IMR-90 (cell line): Measurements from ENCODE around the gene SLC6A20. TPM values are rescaled to one million over a fixed set of nuclear protein-coding genes. Genes with fewer than 3 reads are reported as not detected.
A peak's percentile ranks its signal among the peaks of the same experiment; 100 is the strongest.

Experiments used
- ATAC-seq: fragments of 200-7000 bp; cut with Tn5 transposase; 2 replicates; pipeline ENCODE4 v1.9.1; 2020; ENCODE audit warnings: low read depth, mild to moderate bottlenecking, moderate library complexity
- BruUV-seq: library from RNA; stranded (reverse); fragments of 400-500 nt; replicated peaks from 2 replicates; lab custom pipeline; 2021; lab: Mats Ljungman, UMichigan
- CTCF ChIA-PET: fragments of 300-600 bp; formaldehyde crosslinking; extraction: SDS; loops from one replicate; lab custom pipeline; 2021; ENCODE audit warnings: antibody characterized with exemption; lab: Yijun Ruan, JAX
- POLR2A ChIA-PET: fragments of 300-600 bp; sonication (Branson Sonifier 250); formaldehyde crosslinking; loops from one replicate; lab custom pipeline; 2022; ENCODE audit warnings: antibody characterized with exemption; ENCODE audit not compliant: unreplicated experiment; lab: Charles Lee
- DNase-seq: peaks from one replicate; pipeline ENCODE4 v3.0.0; 2013
- H2AFZ ChIP-seq: replicated peaks from 2 replicates; pipeline ENCODE3; 2013; ENCODE audit warnings: low read length, mild to moderate bottlenecking; ENCODE audit not compliant: poor library complexity
- H2AK5ac ChIP-seq: 2 replicates; pipeline ENCODE4 v1.6.1; 2013; ENCODE audit warnings: low read depth, low read length, inconsistent platforms
- H2AK9ac ChIP-seq: replicated peaks from 2 replicates; pipeline ENCODE3; 2013; ENCODE audit warnings: mild to moderate bottlenecking, low read depth, low read length, moderate library complexity; ENCODE audit not compliant: poor library complexity
- H2BK120ac ChIP-seq: 2 replicates; pipeline ENCODE4 v1.6.1; 2013; ENCODE audit warnings: low read depth, low read length, inconsistent platforms
- H2BK15ac ChIP-seq: 3 replicates; pipeline ENCODE4 v1.6.1; 2013; ENCODE audit warnings: low read depth, low read length, inconsistent platforms
- H2BK20ac ChIP-seq: 2 replicates; pipeline ENCODE4 v1.6.1; 2013; ENCODE audit warnings: low read depth, mild to moderate bottlenecking, inconsistent platforms, low read length, moderate library complexity
- H2BK5ac ChIP-seq: 2 replicates; pipeline ENCODE4 v1.6.1; 2013; ENCODE audit warnings: mild to moderate bottlenecking, low read depth, low read length, inconsistent platforms; ENCODE audit not compliant: poor library complexity, severe bottlenecking
- H3K14ac ChIP-seq: replicated peaks from 2 replicates; pipeline ENCODE4 v1.6.1; 2013; ENCODE audit warnings: low read depth, low read length, inconsistent platforms
- H3K18ac ChIP-seq: 2 replicates; pipeline ENCODE4 v1.6.1; 2013; ENCODE audit warnings: low read depth, low read length, control low read depth
- H3K23ac ChIP-seq: 2 replicates; pipeline ENCODE4 v1.6.1; 2013; ENCODE audit warnings: low read depth, low read length, inconsistent platforms
- H3K27ac ChIP-seq: 2 replicates; pipeline ENCODE4 v1.5.1; 2013; ENCODE audit warnings: mild to moderate bottlenecking, control low read depth, low read length; ENCODE audit not compliant: insufficient read depth
- H3K27me3 ChIP-seq: 2 replicates; pipeline ENCODE4 v1.6.1; 2013; ENCODE audit warnings: low read length; ENCODE audit not compliant: control insufficient read depth, insufficient read depth
- H3K36me3 ChIP-seq: 2 replicates; pipeline ENCODE4 v1.6.1; 2013; ENCODE audit warnings: low read length, mixed read lengths; ENCODE audit not compliant: control insufficient read depth, insufficient read depth
- H3K4ac ChIP-seq: 2 replicates; pipeline ENCODE4 v1.6.1; 2013; ENCODE audit warnings: low read depth, low read length, inconsistent platforms
- H3K4me1 ChIP-seq: 2 replicates; pipeline ENCODE4 v1.6.1; 2013; ENCODE audit warnings: low read length, mixed read lengths; ENCODE audit not compliant: control insufficient read depth, insufficient read depth
- H3K4me2 ChIP-seq: 2 replicates; pipeline ENCODE4 v1.6.1; 2013; ENCODE audit warnings: low read depth, mild to moderate bottlenecking, control low read depth, low read length, moderate library complexity
- H3K4me3 ChIP-seq: 2 replicates; pipeline ENCODE4 v1.5.1; 2013; ENCODE audit warnings: low read depth, mild to moderate bottlenecking, control low read depth, low read length, moderate library complexity; ENCODE audit not compliant: insufficient read depth
- H3K56ac ChIP-seq: 2 replicates; pipeline ENCODE4 v1.6.1; 2013; ENCODE audit warnings: low read length, inconsistent platforms; ENCODE audit not compliant: insufficient read depth; ENCODE audit errors: extremely low read depth
- H3K79me1 ChIP-seq, 2 experiments: 2 replicates each; pipeline ENCODE4 v1.6.1; 2013; ENCODE audit warnings: low read length in 2 of 2, inconsistent platforms in 1 of 2, low read depth in 1 of 2
- H3K9ac ChIP-seq: 2 replicates; pipeline ENCODE4 v1.6.1; 2013; ENCODE audit warnings: low read depth, low read length, control low read depth
- H3K9me1 ChIP-seq: 2 replicates; pipeline ENCODE4 v1.6.1; 2013; ENCODE audit warnings: low read length, inconsistent platforms; ENCODE audit not compliant: insufficient read depth
- H3K9me3 ChIP-seq: 2 replicates; pipeline ENCODE4 v1.6.1; 2013; ENCODE audit warnings: low read length; ENCODE audit not compliant: control insufficient read depth, insufficient read depth
- H4K20me1 ChIP-seq: 2 replicates; pipeline ENCODE4 v1.6.1; 2013; ENCODE audit warnings: low read length, inconsistent platforms; ENCODE audit not compliant: insufficient read depth
- H4K5ac ChIP-seq: 2 replicates; pipeline ENCODE4 v1.6.1; 2013; ENCODE audit warnings: mild to moderate bottlenecking, low read depth, low read length, control low read depth
- H4K8ac ChIP-seq, 2 experiments: 2 replicates each; pipeline ENCODE4 v1.6.1; 2013; ENCODE audit warnings: low read depth in 2 of 2, low read length in 2 of 2, control low read depth in 1 of 2, inconsistent platforms in 1 of 2
- H4K91ac ChIP-seq: 2 replicates; pipeline ENCODE4 v1.6.1; 2013; ENCODE audit warnings: low read depth, low read length, inconsistent platforms; ENCODE audit not compliant: insufficient read depth
- BHLHE40 ChIP-seq: fragments of 150-350 bp; IDR thresholded peaks from 2 replicates; pipeline ENCODE4 v1.6.1; 2016; ENCODE audit warnings: mild to moderate bottlenecking, low read depth, low read length
- CEBPB ChIP-seq: IDR thresholded peaks from 2 replicates; pipeline ENCODE4 v1.6.1; 2012; ENCODE audit warnings: low read depth, low read length, improper control_type of control experiment
- CHD1 ChIP-seq: IDR thresholded peaks from 2 replicates; pipeline ENCODE4 v1.6.1; 2012; ENCODE audit warnings: low read depth, low read length, improper control_type of control experiment
- FOS ChIP-seq: fragments of 150-350 bp; IDR thresholded peaks from 2 replicates; pipeline ENCODE4 v1.6.1; 2016; ENCODE audit warnings: low read depth, low read length
- MAFK ChIP-seq: IDR thresholded peaks from 2 replicates; pipeline ENCODE4 v1.6.1; 2012; ENCODE audit warnings: low read depth, low read length, improper control_type of control experiment
- MAZ ChIP-seq: IDR thresholded peaks from 2 replicates; pipeline ENCODE4 v1.6.1; 2012; ENCODE audit warnings: low read depth, mild to moderate bottlenecking, low read length, improper control_type of control experiment, moderate library complexity, borderline replicate concordance
- MXI1 ChIP-seq: IDR thresholded peaks from 2 replicates; pipeline ENCODE4 v1.6.1; 2012; ENCODE audit warnings: low read depth, mild to moderate bottlenecking, low read length, moderate library complexity, borderline replicate concordance
- NFE2L2 ChIP-seq: fragments of 150-350 bp; IDR thresholded peaks from 2 replicates; pipeline ENCODE4 v1.6.1; 2016; ENCODE audit warnings: low read depth, mild to moderate bottlenecking, low read length
- POLR2A ChIP-seq: IDR thresholded peaks from 2 replicates; pipeline ENCODE4 v1.6.1; 2012; ENCODE audit warnings: mild to moderate bottlenecking, low read depth, low read length
- RAD21 ChIP-seq: IDR thresholded peaks from 2 replicates; pipeline ENCODE4 v1.6.1; 2012; ENCODE audit warnings: low read length, improper control_type of control experiment
- RCOR1 ChIP-seq: IDR thresholded peaks from 2 replicates; pipeline ENCODE4 v1.6.1; 2012; ENCODE audit warnings: mild to moderate bottlenecking, low read length, improper control_type of control experiment; ENCODE audit not compliant: insufficient replicate concordance
- RFX5 ChIP-seq: IDR thresholded peaks from 2 replicates; pipeline ENCODE4 v1.8.0; 2012; ENCODE audit warnings: low read depth, mild to moderate bottlenecking, low read length, moderate library complexity
- SMC3 ChIP-seq: fragments of 150-350 bp; IDR thresholded peaks from 2 replicates; pipeline ENCODE4 v1.6.1; 2016; ENCODE audit warnings: low read depth, mild to moderate bottlenecking, antibody characterized with exemption, low read length, moderate library complexity
- WGBS, 2 experiments: methylation state at CpG; one replicate each; pipeline versions ENCODE4 v1.1.5 to v1.1.7; 2013; ENCODE audit warnings: missing lambda C conversion rate in 2 of 2; ENCODE audit not compliant: insufficient read length in 1 of 2; ENCODE audit errors: extremely low coverage in 2 of 2; 5-methylcytosine and 5-hydroxymethylcytosine counted together
- dilution Hi-C: fragments of 300-500 bp; cut with HindIII; formaldehyde crosslinking; loops from one replicate; pipeline ENCODE4 v1.14.3; 2018; ENCODE audit warnings: low sequenced_read_pairs; ENCODE audit not compliant: unreplicated experiment
- in situ Hi-C: fragments of 300-500 bp; cut with MboI; formaldehyde crosslinking; loops from 3 replicates; pipeline ENCODE4 v1.14.3; 2019; ENCODE audit warnings: low sequenced_read_pairs, inconsistent platforms, mixed read lengths
- intact Hi-C: fragments of 100-400 bp; cut with micrococcal nuclease; formaldehyde crosslinking; loops from 2 replicates; pipeline ENCODE4 v1.10.0; 2022
- polyA plus RNA-seq, 3 experiments: library from polyadenylated mRNA; depleted of rRNA; stranded (reverse); fragments of >200 nt; gene quantifications; 2 replicates each; pipeline ENCODE4 v1.2.3, GENCODE V29; 2012; ENCODE audit warnings: low replicate concordance in 1 of 3
- total RNA-seq: library from RNA; depleted of rRNA; stranded (reverse); fragments of >200 nt; gene quantifications from 2 replicates; pipeline ENCODE4 v1.2.3, GENCODE V29; 2012
- TF ChIP-seq, protein P1 (sequence below): fragments of 150-350 bp; IDR thresholded peaks from 2 replicates; pipeline ENCODE4 v1.6.1; 2016; ENCODE audit warnings: low read depth, mild to moderate bottlenecking, low read length, moderate library complexity, borderline replicate concordance
- TF ChIP-seq, protein P2 (sequence below): conservative IDR thresholded peaks from 2 replicates; pipeline ENCODE4 v1.5.1; 2012; ENCODE audit warnings: mild to moderate bottlenecking, low read depth, low read length, improper control_type of control experiment
- TF ChIP-seq, protein P3 (sequence below): fragments of 150-350 bp; IDR thresholded peaks from 2 replicates; pipeline ENCODE4 v1.6.1; 2017; ENCODE audit warnings: mild to moderate bottlenecking, antibody characterized with exemption, low read length, low read depth

SLC6A20 gene
- total and polyA plus RNA-seq, 2 of the 4 experiments (the other 2 are of a cell fraction) = not detected

DNA sequence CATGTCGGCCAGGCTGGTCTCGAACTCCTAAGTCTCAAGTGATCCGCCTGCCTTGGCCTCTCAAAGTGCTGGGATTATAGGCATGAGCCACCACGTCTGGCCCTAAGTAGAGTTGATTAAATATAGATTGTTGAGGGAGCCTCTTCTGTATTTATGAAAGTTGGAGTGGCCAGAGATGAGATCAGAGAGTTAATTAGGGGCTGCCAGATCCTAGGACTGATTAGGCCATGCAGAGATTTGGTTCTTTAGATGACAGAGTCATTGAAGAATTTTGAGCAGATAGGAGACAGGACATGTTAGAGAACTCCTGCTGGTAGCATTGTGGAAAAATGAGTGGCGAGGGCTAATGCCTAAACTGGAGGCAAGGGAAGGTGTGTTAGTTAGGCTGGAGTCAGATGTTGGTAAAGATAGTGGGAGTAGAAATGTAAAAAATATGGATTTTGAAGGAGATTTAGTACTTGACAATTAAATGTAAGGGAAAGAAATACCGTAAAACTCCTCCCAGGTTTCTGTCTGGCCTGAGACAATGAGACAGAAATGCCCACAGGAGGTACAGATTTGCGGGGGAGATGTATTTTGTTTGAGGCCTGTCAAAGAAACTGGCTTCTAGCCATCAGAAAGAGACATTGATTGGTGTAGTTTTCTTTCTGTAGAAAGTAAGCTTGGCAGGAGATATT, 83.8 kb downstream of the SLC6A20 start:
- Histone ChIP-seq H3K14ac (no peak overlapping the region), H3K18ac (no peak overlapping the region), H4K8ac (no peak overlapping the region), H3K4me2 (no peak overlapping the region), H3K36me3 (peaks cover 35% of the 10 kb centered on the region), H3K9me1 (peaks cover 11% of the 10 kb centered on the region), H2BK120ac (no peak overlapping the region), H2BK15ac (no peak overlapping the region), H3K27ac (no peak overlapping the region), H2AK5ac (no peak overlapping the region), H2AFZ (no peak overlapping the region), H3K9ac (no peak overlapping the region), H2AK9ac (no peak overlapping the region), H3K4me1 (peaks cover 9% of the 10 kb centered on the region), H3K9me3 (no peaks in the 10 kb centered on the region), H3K4ac (no peak overlapping the region), H2BK20ac (no peak overlapping the region), H3K79me1 (peaks cover 16 to 30% of the 10 kb centered on the region in 2 experiments; a peak in 3 of 4 replicates), H3K56ac (no peak overlapping the region), H3K27me3 (no peaks in the 10 kb centered on the region), H4K91ac (no peak overlapping the region), H3K23ac (no peak overlapping the region), H4K20me1 (no peaks in the 10 kb centered on the region; the same call in 1 of the 2 replicates), H2BK5ac (no peak overlapping the region), H4K5ac (no peak overlapping the region), H3K4me3 (no peak overlapping the region)
- ATAC-seq (0 out of 2 replicates have a peak, but pooled peaks have one; percentile 21), DNase-seq (no peak)
- in situ Hi-C loops (no loop called here), intact Hi-C loops (no loop called here), dilution Hi-C loops (no loop called here)
- no peak for TF ChIP-seq RFX5
- TF ChIP-seq, protein P1, sequence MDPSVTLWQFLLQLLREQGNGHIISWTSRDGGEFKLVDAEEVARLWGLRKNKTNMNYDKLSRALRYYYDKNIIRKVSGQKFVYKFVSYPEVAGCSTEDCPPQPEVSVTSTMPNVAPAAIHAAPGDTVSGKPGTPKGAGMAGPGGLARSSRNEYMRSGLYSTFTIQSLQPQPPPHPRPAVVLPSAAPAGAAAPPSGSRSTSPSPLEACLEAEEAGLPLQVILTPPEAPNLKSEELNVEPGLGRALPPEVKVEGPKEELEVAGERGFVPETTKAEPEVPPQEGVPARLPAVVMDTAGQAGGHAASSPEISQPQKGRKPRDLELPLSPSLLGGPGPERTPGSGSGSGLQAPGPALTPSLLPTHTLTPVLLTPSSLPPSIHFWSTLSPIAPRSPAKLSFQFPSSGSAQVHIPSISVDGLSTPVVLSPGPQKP = no peak
- TF ChIP-seq CEBPB = no peak
- no peak for TF ChIP-seq POLR2A
- TF ChIP-seq, protein P2, sequence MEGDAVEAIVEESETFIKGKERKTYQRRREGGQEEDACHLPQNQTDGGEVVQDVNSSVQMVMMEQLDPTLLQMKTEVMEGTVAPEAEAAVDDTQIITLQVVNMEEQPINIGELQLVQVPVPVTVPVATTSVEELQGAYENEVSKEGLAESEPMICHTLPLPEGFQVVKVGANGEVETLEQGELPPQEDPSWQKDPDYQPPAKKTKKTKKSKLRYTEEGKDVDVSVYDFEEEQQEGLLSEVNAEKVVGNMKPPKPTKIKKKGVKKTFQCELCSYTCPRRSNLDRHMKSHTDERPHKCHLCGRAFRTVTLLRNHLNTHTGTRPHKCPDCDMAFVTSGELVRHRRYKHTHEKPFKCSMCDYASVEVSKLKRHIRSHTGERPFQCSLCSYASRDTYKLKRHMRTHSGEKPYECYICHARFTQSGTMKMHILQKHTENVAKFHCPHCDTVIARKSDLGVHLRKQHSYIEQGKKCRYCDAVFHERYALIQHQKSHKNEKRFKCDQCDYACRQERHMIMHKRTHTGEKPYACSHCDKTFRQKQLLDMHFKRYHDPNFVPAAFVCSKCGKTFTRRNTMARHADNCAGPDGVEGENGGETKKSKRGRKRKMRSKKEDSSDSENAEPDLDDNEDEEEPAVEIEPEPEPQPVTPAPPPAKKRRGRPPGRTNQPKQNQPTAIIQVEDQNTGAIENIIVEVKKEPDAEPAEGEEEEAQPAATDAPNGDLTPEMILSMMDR = no peak
- no peak for TF ChIP-seq MXI1
- TF ChIP-seq BHLHE40 = no peak
- TF ChIP-seq CHD1 = no peak
- no peak for TF ChIP-seq MAFK
- TF ChIP-seq MAZ = no peak
- no peak for TF ChIP-seq FOS
- no peak for TF ChIP-seq NFE2L2
- TF ChIP-seq, protein P3, sequence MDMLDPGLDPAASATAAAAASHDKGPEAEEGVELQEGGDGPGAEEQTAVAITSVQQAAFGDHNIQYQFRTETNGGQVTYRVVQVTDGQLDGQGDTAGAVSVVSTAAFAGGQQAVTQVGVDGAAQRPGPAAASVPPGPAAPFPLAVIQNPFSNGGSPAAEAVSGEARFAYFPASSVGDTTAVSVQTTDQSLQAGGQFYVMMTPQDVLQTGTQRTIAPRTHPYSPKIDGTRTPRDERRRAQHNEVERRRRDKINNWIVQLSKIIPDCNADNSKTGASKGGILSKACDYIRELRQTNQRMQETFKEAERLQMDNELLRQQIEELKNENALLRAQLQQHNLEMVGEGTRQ = no peak
- TF ChIP-seq SMC3 = no peak
- TF ChIP-seq RCOR1 = no peak
- TF ChIP-seq RAD21 = no peak
- POLR2A ChIA-PET = no interaction called here
- CTCF ChIA-PET = interaction anchor here (1.3 kb wide), 1 partner anchor 15 kb away, joined by 3 read pairs; no protein-coding TSS in a partner anchor
- WGBS, 2 experiments = 100% methylated on average over 1 of the region's 7 CpGs; no CpG with 5 or more reads in 1 of the 2 experiments
- BruUV-seq = no TSS peak
